Measurements from ENCODE around the gene PRIMA1. TPM values are rescaled to one million over a fixed set of nuclear protein-coding genes. Genes with fewer than 3 reads are reported as not detected.

The PRIMA1 gene
- not detected for total RNA-seq

GRCh38 chr14:93788293-93788542 is at the start of gene PRIMA1:
TSS of gene PRIMA1 (minus strand) at chr14:93788485. CDS start at chr14:93787718, 767 bp downstream.
- ChIA-PET CTCF (no interaction called here), POLR2A (no interaction called here)
- H3K27ac Mint-ChIP-seq, result no peak within 1 kb of the TSS
- ATAC-seq, result no peak
- no peaks in the 10 kb centered on the region for H3K9me3 Mint-ChIP-seq
- no peak for DNase-seq
- no peaks in the 10 kb centered on the region for H3K4me1 Mint-ChIP-seq (ENCODE audit: low read depth)
- no peaks in the 10 kb centered on the region for H3K36me3 Mint-ChIP-seq (ENCODE audit: low read depth)
- peaks cover 51% of the 10 kb centered on the region for H3K27me3 Mint-ChIP-seq
- H3K4me3 Mint-ChIP-seq, result no peak within 1 kb of the TSS
- intact Hi-C loops (cut with micrococcal nuclease), result no loop called here
- TF ChIP-seq CTCF (IDR thresholded peaks at IDR 0.05), result no peak

GRCh38 chr14:93834699-93835371 is 46.5 kb upstream of the PRIMA1 start:
- ChIA-PET CTCF (no interaction called here), POLR2A (no interaction called here)
- intact Hi-C loops (cut with micrococcal nuclease), result no loop called here
- Mint-ChIP-seq H3K9me3 (peaks cover 9% of the 10 kb centered on the region), H3K4me3 (no peak overlapping the region), H3K36me3 (ENCODE audit: low read depth) (no peaks in the 10 kb centered on the region), H3K27ac (no peak overlapping the region), H3K27me3 (peaks cover 11% of the 10 kb centered on the region), H3K4me1 (ENCODE audit: low read depth) (peaks cover 6% of the 10 kb centered on the region)
- TF ChIP-seq CTCF (IDR thresholded peaks at IDR 0.05), result no peak
- no peak for ATAC-seq
- no peak for DNase-seq

GRCh38 chr14:93832665-93833064 is 44.4 kb upstream of the PRIMA1 start:
- no peak overlapping the region for H3K4me3 Mint-ChIP-seq
- peaks cover 7% of the 10 kb centered on the region for H3K27me3 Mint-ChIP-seq
- CTCF ChIA-PET, result interaction anchor here (0.8 kb wide), 1 partner anchor 27 kb away, joined by 3 read pairs; no protein-coding TSS in a partner anchor
- H3K36me3 Mint-ChIP-seq (ENCODE audit: low read depth), result no peaks in the 10 kb centered on the region
- intact Hi-C loops (cut with micrococcal nuclease), result no loop called here
- no peak overlapping the region for H3K27ac Mint-ChIP-seq
- no peak for DNase-seq
- no peak for ATAC-seq
- peaks cover 9% of the 10 kb centered on the region for H3K9me3 Mint-ChIP-seq
- POLR2A ChIA-PET, result no interaction called here
- H3K4me1 Mint-ChIP-seq (ENCODE audit: low read depth), result no peaks in the 10 kb centered on the region
- TF ChIP-seq CTCF (IDR thresholded peaks at IDR 0.05), result no peak

- intact Hi-C loops (cut with micrococcal nuclease), result no loop called here
- H3K4me3 Mint-ChIP-seq, result no peak overlapping the region
- ATAC-seq (no peak), DNase-seq (no peak)
- ChIA-PET POLR2A (no interaction called here), CTCF (no interaction called here)
- H3K27ac Mint-ChIP-seq, result no peak overlapping the region
- peaks cover 9% of the 10 kb centered on the region for H3K9me3 Mint-ChIP-seq
- no peaks in the 10 kb centered on the region for H3K36me3 Mint-ChIP-seq (ENCODE audit: low read depth)
- TF ChIP-seq CTCF (IDR thresholded peaks at IDR 0.05), result no peak
- no peaks in the 10 kb centered on the region for H3K4me1 Mint-ChIP-seq (ENCODE audit: low read depth)
- H3K27me3 Mint-ChIP-seq, result peaks cover 7% of the 10 kb centered on the region
Measured at GRCh38 chr14:93832081-93832480, 43.8 kb upstream of the PRIMA1 start.

GRCh38 chr14:93830753-93831461 is 42.6 kb upstream of the PRIMA1 start:
- no peak for TF ChIP-seq CTCF (IDR thresholded peaks at IDR 0.05)
- Mint-ChIP-seq H3K9me3 (peaks cover 3% of the 10 kb centered on the region), H3K27me3 (peaks cover 7% of the 10 kb centered on the region), H3K4me3 (no peak overlapping the region), H3K36me3 (ENCODE audit: low read depth) (no peaks in the 10 kb centered on the region), H3K4me1 (ENCODE audit: low read depth) (no peaks in the 10 kb centered on the region), H3K27ac (no peak overlapping the region)
- DNase-seq (no peak), ATAC-seq (no peak)
- CTCF ChIA-PET, result no interaction called here
- intact Hi-C loops (cut with micrococcal nuclease), result no loop called here
- POLR2A ChIA-PET, result no interaction called here

Data from activated CD8-positive, alpha-beta T cell treated with anti-CD3 and anti-CD28 coated beads for 36 hours (primary cell).